Kidney (tissue), 14 donors: Measurements from ENCODE around the gene GVQW3. TPM values are rescaled to one million over a fixed set of nuclear protein-coding genes. Genes with fewer than 3 reads are reported as not detected.
A peak's percentile ranks its signal among the peaks of the same experiment; 100 is the strongest.

ENCODE experiments used
- DNase-seq, 5 donors: peaks; one replicate each; pipeline ENCODE4 v3.0.0-alpha.2; 2013 to 2020
- FAIRE-seq: peaks from 2 replicates; lab custom pipeline; 2012; peaks lifted over from hg19 to GRCh38; lab: Jason Lieb, UNC
- H3K27ac ChIP-seq, 2 donors: one replicate each; pipeline ENCODE4 v1.7.0; 2013; ENCODE audit warnings: low read depth in 2 of 2, low read length in 2 of 2, inconsistent platforms in 1 of 2
- H3K27me3 ChIP-seq: one replicate; pipeline ENCODE4 v1.7.1; 2013; ENCODE audit warnings: low read length, inconsistent platforms; ENCODE audit not compliant: control insufficient read depth, insufficient read depth
- H3K36me3 ChIP-seq, 3 donors: one replicate each; pipeline versions ENCODE4 v1.7.0 to v1.7.1; 2013; ENCODE audit warnings: low read length in 3 of 3, control low read depth in 1 of 3, inconsistent platforms in 1 of 3; ENCODE audit not compliant: insufficient read depth in 3 of 3, control insufficient read depth in 2 of 3
- H3K4me1 ChIP-seq, 3 donors: one replicate each; pipeline versions ENCODE4 v1.7.0 to v1.7.1; 2013; ENCODE audit warnings: low read length in 3 of 3, inconsistent platforms in 1 of 3, low read depth in 1 of 3; ENCODE audit not compliant: control insufficient read depth in 2 of 3, insufficient read depth in 2 of 3
- H3K4me3 ChIP-seq, 3 donors: one replicate each; pipeline versions ENCODE4 v1.7.0 to v1.8.1; 2013; ENCODE audit warnings: low read length in 3 of 3, control low read depth in 1 of 3, inconsistent platforms in 1 of 3
- H3K9ac ChIP-seq, 3 donors: one replicate each; pipeline versions ENCODE4 v1.7.0 to v1.7.1; 2013; ENCODE audit warnings: low read length in 3 of 3, control low read depth in 1 of 3, inconsistent platforms in 1 of 3
- H3K9me3 ChIP-seq, 3 donors: one replicate each; pipeline versions ENCODE4 v1.7.0 to v1.7.1; 2013; ENCODE audit warnings: low read length in 3 of 3, control low read depth in 1 of 3, inconsistent platforms in 1 of 3; ENCODE audit not compliant: control insufficient read depth in 2 of 3, insufficient read depth in 1 of 3
- CTCF ChIP-seq: IDR thresholded peaks from 3 replicates; pipeline ENCODE4 v1.5.1; 2012; ENCODE audit warnings: mild to moderate bottlenecking, moderate library complexity, borderline replicate concordance; ENCODE audit not compliant: insufficient read depth; ENCODE audit errors: extremely low read depth
- intact Hi-C: fragments of 100-400 bp; cut with DNase I; formaldehyde crosslinking; loops from one replicate; pipeline ENCODE4 v1.11.1; 2022
- polyA plus RNA-seq: library from polyadenylated mRNA; stranded (reverse); fragments of 350-450 nt; fragmentation: Illumina TruSeq; extraction: RNeasy Lipid Tissue Mini Kit (QIAGEN cat#74804); gene quantifications from one replicate; pipeline ENCODE4 v1.2.3, GENCODE V29; 2014; ENCODE audit warnings: low read depth, low replicate concordance; ENCODE audit not compliant: insufficient read depth
- total RNA-seq: library from RNA; stranded (reverse); fragmentation: NEBNext Ultra II Directional; extraction: Animal tissue kit (Norgen Biotek cat#: 25700); gene quantifications from one replicate; pipeline ENCODE4 v1.2.1, GENCODE V29; 2021
- donor health status: control.
- donor health status: control.
- donor health status: control.
- donor health status: control.
- donor health status: control.
- donor health status: DM: yes; HTN: yes; CAD: no.
- donor health status: Normal renal cell carcinoma (clear cell type).

Gene GVQW3
- total and polyA plus RNA-seq, 2 donors from 2014 or later = 1.4 to 3.4 TPM

DNA sequence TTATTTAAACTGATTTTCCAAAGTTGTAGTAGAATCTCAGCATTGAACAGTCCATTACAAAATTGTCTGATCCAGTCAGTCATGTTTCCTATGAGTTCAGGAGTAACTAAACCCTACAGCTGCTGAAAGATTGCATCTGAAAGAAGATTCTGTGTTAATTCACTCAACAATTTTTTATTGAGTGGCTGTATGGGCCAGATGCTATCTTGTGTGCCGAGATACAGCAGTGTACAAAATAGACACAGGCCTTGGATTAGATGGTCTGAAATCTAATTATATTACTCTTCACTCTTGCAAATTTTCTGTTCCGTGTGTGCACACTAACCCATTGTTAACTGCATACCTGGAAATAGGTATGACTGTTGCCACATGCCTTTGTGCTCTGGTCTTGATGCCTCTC, 7.3 kb downstream of the GVQW3 start:
- H3K4me3 ChIP-seq = no peak overlapping the region
- no peaks in the 10 kb centered on the region for H3K9me3 ChIP-seq
- no peaks in the 10 kb centered on the region for H3K36me3 ChIP-seq
- intact Hi-C loops = no loop called here
- no peak overlapping the region for H3K9ac ChIP-seq
- TF ChIP-seq CTCF = no peak
- DNase-seq (no peak), FAIRE-seq (no peak)
- H3K4me1 ChIP-seq = peaks cover 0 to 16% (median 5%) of the 10 kb centered on the region in 3 donors
- H3K27me3 ChIP-seq = no peaks in the 10 kb centered on the region
- H3K27ac ChIP-seq = no peak overlapping the region

GRCh38 chr11:76391021-76391420, 9.9 kb downstream of the GVQW3 start:
- intact Hi-C loops = no loop called here
- peaks cover 0 to 6% (median 3%) of the 10 kb centered on the region in 3 donors for H3K4me1 ChIP-seq

DNA sequence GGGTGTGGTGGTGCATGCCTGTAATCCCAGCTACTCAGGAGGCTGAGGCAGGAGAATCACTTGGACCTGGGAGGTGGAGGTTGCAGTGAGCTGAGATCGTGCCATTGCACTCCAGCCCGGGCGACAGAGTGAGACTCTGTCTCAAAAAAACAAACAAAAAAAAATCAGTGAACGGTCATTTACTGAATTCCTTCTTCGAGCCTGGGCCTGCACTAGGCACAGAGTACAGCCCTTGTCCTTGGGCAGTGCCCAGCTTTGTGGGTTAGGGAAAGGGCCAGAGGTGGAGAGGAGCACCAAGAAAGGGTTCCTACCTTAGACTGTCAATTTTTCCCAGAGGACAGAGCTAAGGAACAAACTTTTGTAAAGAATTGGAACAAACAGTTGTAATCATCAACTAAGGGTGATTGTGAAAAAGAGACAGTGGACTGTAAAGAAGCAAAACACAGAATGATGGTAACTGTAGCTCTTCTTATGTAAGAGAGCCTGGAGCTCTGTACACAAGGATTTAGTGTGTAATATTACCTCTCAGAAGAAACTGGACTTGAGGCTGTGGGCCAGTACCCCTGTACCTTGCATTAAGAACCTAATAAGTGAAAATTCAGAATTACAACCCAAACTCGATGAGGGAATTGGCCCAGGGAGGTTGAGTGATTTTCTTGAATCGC, 10.8 kb downstream of the GVQW3 start:
- no peaks in the 10 kb centered on the region for H3K27me3 ChIP-seq
- H3K9ac ChIP-seq = no peak overlapping the region
- TF ChIP-seq CTCF = no peak
- peak overlapping the region in 1 of 2 donors; percentile 9 for H3K27ac ChIP-seq
- DNase-seq (no peak), FAIRE-seq (no peak)
- peak overlapping the region in 1 of 3 donors; percentile 31 for H3K4me3 ChIP-seq
- intact Hi-C loops = no loop called here
- peaks cover 0 to 6% (median 3%) of the 10 kb centered on the region in 3 donors for H3K4me1 ChIP-seq
- H3K9me3 ChIP-seq = no peaks in the 10 kb centered on the region
- H3K36me3 ChIP-seq = no peaks in the 10 kb centered on the region

More at GRCh38 chr11:76391021-76391420, 9.9 kb downstream of the GVQW3 start:
- FAIRE-seq (no peak), DNase-seq (no peak)
- Histone ChIP-seq H3K9me3 (no peaks in the 10 kb centered on the region), H3K27me3 (no peaks in the 10 kb centered on the region), H3K36me3 (no peaks in the 10 kb centered on the region), H3K4me3 (no peak overlapping the region), H3K27ac (no peak overlapping the region), H3K9ac (no peak overlapping the region)
- TF ChIP-seq CTCF = no peak

DNA sequence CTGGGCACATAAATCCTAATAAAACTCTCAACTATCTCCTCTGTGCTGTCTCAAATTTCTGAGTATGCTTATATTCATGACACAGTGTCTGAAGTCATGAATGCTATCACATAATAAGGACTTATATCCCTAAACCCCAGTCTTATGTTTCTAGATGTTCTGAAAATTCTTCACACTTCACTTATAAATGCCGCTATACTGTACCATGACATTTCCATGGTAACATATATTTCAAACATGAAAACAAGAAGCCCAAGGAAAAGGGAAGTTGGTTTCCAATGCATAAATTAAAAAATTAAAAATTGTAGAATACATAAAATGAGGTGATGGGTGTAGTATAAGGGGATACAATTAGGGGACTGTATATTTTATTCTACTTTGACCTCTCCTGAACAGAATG, 11.7 kb downstream of the GVQW3 start:
- Histone ChIP-seq H3K9ac (no peak overlapping the region), H3K9me3 (no peaks in the 10 kb centered on the region), H3K27me3 (no peaks in the 10 kb centered on the region), H3K4me3 (no peak overlapping the region), H3K4me1 (peaks cover 0 to 6% (median 3%) of the 10 kb centered on the region in 3 donors), H3K27ac (no peak overlapping the region), H3K36me3 (no peaks in the 10 kb centered on the region)
- FAIRE-seq (no peak), DNase-seq (no peak)
- no peak for TF ChIP-seq CTCF
- intact Hi-C loops = no loop called here
